Duodenal mucosa (tissue), 2 donors: ENCODE results near the gene EXOC4.

ENCODE experiments used
- H3K27ac ChIP-seq: one replicate; pipeline ENCODE4 v1.7.0; 2013; ENCODE audit warnings: low read depth, low read length
- H3K27me3 ChIP-seq, 2 donors: one replicate each; pipeline ENCODE4 v1.7.0; 2013; ENCODE audit warnings: low read length in 2 of 2, control low read depth in 1 of 2; ENCODE audit not compliant: insufficient read depth in 2 of 2, control insufficient read depth in 1 of 2
- H3K36me3 ChIP-seq, 2 donors: one replicate each; pipeline ENCODE4 v1.7.0; 2013; ENCODE audit warnings: low read length in 2 of 2, control low read depth in 1 of 2; ENCODE audit not compliant: insufficient read depth in 2 of 2, control insufficient read depth in 1 of 2
- H3K4me1 ChIP-seq, 2 donors: one replicate each; pipeline ENCODE4 v1.7.0; 2013; ENCODE audit warnings: low read length in 2 of 2, control low read depth in 1 of 2; ENCODE audit not compliant: insufficient read depth in 2 of 2, control insufficient read depth in 1 of 2
- H3K4me3 ChIP-seq, 2 donors: one replicate each; pipeline ENCODE4 v1.7.0; 2013; ENCODE audit warnings: low read length in 2 of 2, low read depth in 1 of 2
- H3K9ac ChIP-seq, 2 donors: one replicate each; pipeline ENCODE4 v1.7.0; 2013; ENCODE audit warnings: low read length in 2 of 2, low read depth in 1 of 2
- H3K9me3 ChIP-seq, 2 donors: one replicate each; pipeline ENCODE4 v1.7.0; 2013; ENCODE audit warnings: low read length in 2 of 2, control low read depth in 1 of 2; ENCODE audit not compliant: control insufficient read depth in 1 of 2

The EXOC4 gene

DNA sequence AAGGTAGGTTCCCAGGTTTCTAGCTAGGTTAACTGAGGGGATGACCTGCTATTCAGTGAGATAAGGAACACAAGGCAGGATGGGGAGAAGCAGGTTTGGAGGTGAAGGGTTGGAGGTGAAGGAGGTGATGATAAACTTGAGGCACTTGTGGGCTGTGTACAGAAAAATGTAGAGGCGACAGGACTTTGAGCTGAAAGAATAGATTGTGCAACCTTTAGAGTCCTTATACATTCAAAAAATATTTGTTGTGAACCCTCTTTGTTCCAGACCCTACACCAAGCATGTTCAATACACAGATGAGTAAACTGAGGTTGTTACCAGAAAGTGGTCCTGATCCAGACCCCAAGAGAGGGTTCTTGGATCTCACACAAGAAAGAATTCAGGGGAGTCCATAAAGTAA is 828.8 kb downstream of the EXOC4 start:
- no peak overlapping the region for H3K27ac ChIP-seq

GRCh38 chr7:134083766-134084487 is 831.0 kb downstream of the EXOC4 start:
- no peaks in the 10 kb centered on the region for H3K27me3 ChIP-seq
- H3K9ac ChIP-seq, result no peak overlapping the region
- no peaks in the 10 kb centered on the region for H3K36me3 ChIP-seq
- H3K4me3 ChIP-seq, result no peak overlapping the region
- peaks cover 6 to 11% of the 10 kb centered on the region in 2 donors for H3K9me3 ChIP-seq
- H3K4me1 ChIP-seq, result no peaks in the 10 kb centered on the region
- no peak overlapping the region for H3K27ac ChIP-seq

More for the DNA sequence above, 828.8 kb downstream of the EXOC4 start:
- Histone ChIP-seq H3K27me3 (no peaks in the 10 kb centered on the region), H3K4me1 (no peaks in the 10 kb centered on the region), H3K36me3 (no peaks in the 10 kb centered on the region), H3K9ac (no peak overlapping the region), H3K4me3 (no peak overlapping the region), H3K9me3 (no peaks in the 10 kb centered on the region)

- Histone ChIP-seq H3K27ac (no peak overlapping the region), H3K4me1 (no peaks in the 10 kb centered on the region), H3K4me3 (no peak overlapping the region), H3K9me3 (peaks cover 12 to 16% of the 10 kb centered on the region in 2 donors), H3K27me3 (no peaks in the 10 kb centered on the region), H3K9ac (no peak overlapping the region), H3K36me3 (no peaks in the 10 kb centered on the region)
These were observed 831.7 kb downstream of the EXOC4 start for GRCh38 chr7:134084488-134085144.

DNA sequence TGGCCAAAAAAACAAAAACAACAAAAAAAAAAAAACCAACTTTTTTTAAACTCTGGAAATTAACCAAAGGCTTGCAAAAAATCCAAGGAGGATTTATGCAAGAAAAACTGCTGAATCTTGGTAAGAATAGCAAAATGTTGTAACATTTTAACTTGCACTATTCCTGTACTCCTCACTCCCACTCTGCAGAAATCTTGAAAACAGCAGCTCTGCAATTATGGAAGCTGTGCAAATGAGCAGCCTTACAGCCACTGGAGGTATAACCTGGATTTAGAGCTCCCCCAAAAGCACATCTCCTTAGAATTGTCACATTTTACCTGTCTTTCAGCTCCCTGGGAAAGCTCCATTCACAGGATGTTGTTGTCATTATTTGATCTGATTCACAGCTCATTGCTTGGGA is 832.4 kb downstream of the EXOC4 start:
- no peak overlapping the region for H3K9ac ChIP-seq
- H3K9me3 ChIP-seq, result peaks cover 16 to 21% of the 10 kb centered on the region in 2 donors
- no peaks in the 10 kb centered on the region for H3K36me3 ChIP-seq
- H3K4me3 ChIP-seq, result no peak overlapping the region
- no peak overlapping the region for H3K27ac ChIP-seq
- no peaks in the 10 kb centered on the region for H3K27me3 ChIP-seq
- no peaks in the 10 kb centered on the region for H3K4me1 ChIP-seq

DNA sequence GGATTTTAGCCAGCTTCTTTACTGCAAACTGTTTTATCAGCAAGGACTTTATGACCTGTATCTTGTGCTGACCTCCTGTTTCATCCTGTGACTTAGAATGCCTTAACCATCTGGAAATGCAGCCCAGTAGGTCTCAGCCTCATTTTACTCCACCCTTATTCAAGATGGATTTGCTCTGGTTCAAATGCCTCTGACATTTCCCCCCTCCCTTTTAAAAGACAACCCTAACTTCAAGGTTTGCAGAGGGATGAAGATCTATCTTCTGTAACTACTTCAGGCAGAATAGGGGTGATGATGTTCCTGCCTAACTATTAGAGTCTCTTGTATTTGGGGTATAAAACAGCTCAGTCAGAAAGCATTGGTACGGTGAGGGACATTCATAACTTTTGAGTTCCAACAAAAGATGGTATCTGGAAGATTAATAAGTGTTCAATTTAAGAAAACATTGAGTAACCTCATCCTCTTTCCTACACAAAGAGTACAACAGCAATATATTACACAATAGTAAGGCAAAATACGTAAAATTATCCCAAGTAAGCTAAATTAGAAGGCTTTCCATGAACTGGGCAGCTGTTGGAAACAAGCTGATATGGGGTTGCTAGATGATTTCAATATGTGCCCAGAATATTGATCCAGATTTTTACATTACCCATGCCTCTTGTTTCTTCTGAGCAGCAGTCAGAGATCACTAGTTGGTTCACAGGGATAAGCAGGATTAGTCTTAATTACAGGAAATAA is 834.3 kb downstream of the EXOC4 start:
- Histone ChIP-seq H3K4me3 (no peak overlapping the region), H3K27ac (no peak overlapping the region), H3K27me3 (no peaks in the 10 kb centered on the region), H3K36me3 (no peaks in the 10 kb centered on the region), H3K9ac (no peak overlapping the region), H3K9me3 (peaks cover 18 to 26% of the 10 kb centered on the region in 2 donors), H3K4me1 (no peaks in the 10 kb centered on the region)

- Histone ChIP-seq H3K27ac (no peak overlapping the region), H3K9ac (no peak overlapping the region), H3K9me3 (peaks cover 18 to 26% of the 10 kb centered on the region in 2 donors), H3K4me3 (no peak overlapping the region), H3K27me3 (no peaks in the 10 kb centered on the region), H3K4me1 (no peaks in the 10 kb centered on the region), H3K36me3 (no peaks in the 10 kb centered on the region)
These were observed 835.3 kb downstream of the EXOC4 start for GRCh38 chr7:134088199-134088598.

GRCh38 chr7:134089446-134089845 is 836.6 kb downstream of the EXOC4 start:
- no peak overlapping the region for H3K27ac ChIP-seq
- no peaks in the 10 kb centered on the region for H3K36me3 ChIP-seq
- no peak overlapping the region for H3K4me3 ChIP-seq
- H3K9ac ChIP-seq, result no peak overlapping the region
- H3K9me3 ChIP-seq, result peaks cover 18 to 26% of the 10 kb centered on the region in 2 donors
- no peaks in the 10 kb centered on the region for H3K27me3 ChIP-seq
- no peaks in the 10 kb centered on the region for H3K4me1 ChIP-seq

DNA sequence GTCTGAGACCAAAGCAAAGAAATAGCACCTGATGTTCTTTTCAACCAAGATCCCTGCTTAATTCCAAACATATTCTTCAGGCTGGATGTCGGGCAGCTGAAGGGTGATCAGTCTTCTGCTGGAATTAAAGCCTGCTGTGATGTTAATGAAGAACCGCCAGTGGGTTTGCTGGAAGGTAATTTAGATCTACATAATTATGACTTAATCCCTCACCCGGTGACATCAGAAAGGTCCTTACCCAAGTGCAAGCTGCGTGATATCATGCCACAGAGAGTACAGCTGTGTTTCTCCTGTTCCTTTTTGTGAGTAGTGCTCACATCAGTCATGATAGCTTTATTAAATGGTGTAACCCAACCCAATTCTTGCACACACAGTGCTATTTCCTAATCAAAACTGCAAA is 845.2 kb downstream of the EXOC4 start:
- no peaks in the 10 kb centered on the region for H3K4me1 ChIP-seq

DNA sequence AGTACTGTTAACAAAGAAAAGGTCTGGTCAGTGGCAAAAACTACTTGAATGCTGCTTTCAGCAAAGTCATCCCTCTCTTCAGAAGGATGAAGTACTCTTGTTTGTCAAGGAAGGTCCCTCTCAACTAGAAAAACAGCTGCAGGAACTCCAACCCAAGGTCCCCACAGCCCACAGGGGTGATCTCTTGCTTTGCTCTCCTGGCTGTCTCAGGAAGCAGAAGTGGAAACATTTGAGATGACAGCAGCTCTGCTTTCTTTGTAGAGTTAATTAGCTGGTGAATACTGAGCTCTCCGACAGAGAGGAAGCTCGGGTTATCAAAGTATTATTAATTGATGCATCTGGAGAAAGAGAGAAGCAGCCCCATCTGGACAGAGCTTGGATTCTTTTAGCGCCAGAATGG is 848.8 kb downstream of the EXOC4 start:
- H3K27ac ChIP-seq, result no peak overlapping the region
- no peak overlapping the region for H3K4me3 ChIP-seq
- no peaks in the 10 kb centered on the region for H3K4me1 ChIP-seq
- H3K9ac ChIP-seq, result no peak overlapping the region
- no peaks in the 10 kb centered on the region for H3K9me3 ChIP-seq
- no peaks in the 10 kb centered on the region for H3K27me3 ChIP-seq
- no peaks in the 10 kb centered on the region for H3K36me3 ChIP-seq

More for the DNA sequence above, 845.2 kb downstream of the EXOC4 start:
- no peak overlapping the region for H3K27ac ChIP-seq
- H3K9me3 ChIP-seq, result no peaks in the 10 kb centered on the region
- no peaks in the 10 kb centered on the region for H3K36me3 ChIP-seq
- H3K9ac ChIP-seq, result no peak overlapping the region
- no peak overlapping the region for H3K4me3 ChIP-seq
- H3K27me3 ChIP-seq, result no peaks in the 10 kb centered on the region

DNA sequence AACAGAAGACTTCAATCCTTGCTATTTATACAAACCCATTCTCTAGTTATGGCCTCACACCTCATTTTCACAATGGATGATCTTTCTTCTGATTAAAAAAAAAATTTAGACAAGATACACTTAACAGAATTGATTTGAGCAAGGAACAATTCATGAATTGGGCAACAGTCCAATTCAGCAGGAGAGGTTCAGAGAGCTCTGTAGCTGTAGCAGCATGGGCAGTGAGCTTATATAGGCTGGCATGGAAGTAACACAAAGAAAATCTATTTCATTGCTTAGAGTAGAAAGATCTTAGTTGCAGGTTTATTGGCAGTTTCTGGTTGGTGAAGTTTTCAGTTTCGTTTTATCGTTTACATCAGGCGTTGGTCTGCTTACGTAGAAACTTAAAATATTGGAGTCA is 851.3 kb downstream of the EXOC4 start:
- Histone ChIP-seq H3K4me1 (no peaks in the 10 kb centered on the region), H3K27me3 (no peaks in the 10 kb centered on the region), H3K27ac (no peak overlapping the region), H3K9ac (no peak overlapping the region), H3K4me3 (no peak overlapping the region), H3K36me3 (no peaks in the 10 kb centered on the region), H3K9me3 (no peaks in the 10 kb centered on the region)
